Activated CD8-positive, alpha-beta memory T cell treated with anti-CD3 and anti-CD28 coated beads for 1 hour (primary cell): ENCODE data around the gene NENF.
"Not testable (repeated sequence)": the region's sequence is repeated elsewhere in the genome, so short reads cannot be mapped to it uniquely, and the experiment has no call there.

Experiments used
- DNase-seq, 2 donors: peaks; one replicate each; pipeline ENCODE4 v3.0.0-alpha.2; 2020; ENCODE audit warnings: low read depth in 1 of 2; ENCODE audit errors: extremely low read depth in 1 of 2

NENF gene

DNA sequence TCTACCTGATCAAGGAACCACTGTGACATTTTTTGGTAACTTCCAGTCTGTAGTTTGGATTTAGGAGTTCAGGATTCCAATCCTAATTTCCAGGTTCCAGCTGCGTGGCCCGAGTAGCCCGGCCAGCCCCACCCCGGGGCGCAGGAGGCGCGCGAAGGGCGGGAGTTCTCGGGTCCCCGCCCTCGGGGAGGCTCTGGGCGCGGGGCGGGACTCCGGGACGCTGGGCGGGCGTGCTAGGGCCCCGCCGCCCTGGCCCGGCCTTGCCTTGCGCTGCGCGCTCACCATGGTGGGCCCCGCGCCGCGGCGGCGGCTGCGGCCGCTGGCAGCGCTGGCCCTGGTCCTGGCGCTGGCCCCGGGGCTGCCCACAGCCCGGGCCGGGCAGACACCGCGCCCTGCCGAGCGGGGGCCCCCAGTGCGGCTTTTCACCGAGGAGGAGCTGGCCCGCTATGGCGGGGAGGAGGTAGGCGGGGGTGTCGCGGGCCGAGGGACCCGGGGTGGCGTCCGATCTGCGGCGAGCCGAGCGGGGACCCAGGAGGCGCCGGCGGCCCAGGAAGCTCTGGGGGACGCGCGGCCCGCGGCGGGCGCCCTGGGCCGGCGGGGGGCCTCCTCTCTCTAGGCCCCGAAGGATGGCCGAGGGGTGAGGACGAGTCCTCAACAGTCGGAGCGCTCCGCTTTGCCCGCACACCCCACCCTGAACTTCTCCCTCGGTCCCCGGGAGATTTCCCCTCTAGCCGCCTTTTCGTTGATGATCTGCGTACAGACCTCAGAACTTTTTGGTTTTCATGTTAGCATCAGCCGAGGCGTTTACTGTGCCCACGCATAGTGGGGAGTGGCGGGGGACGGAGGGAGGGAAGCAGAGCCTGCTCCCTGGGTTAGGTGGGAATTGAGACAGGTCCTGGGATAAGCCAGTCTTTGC lies at the start of gene NENF:
NENF (plus strand) TSS at position 260 of the 916 bp plus-strand sequence; CDS start at position 284, 24 bp downstream.
- DNase-seq, result peak in 1 of 2 donors; percentile 65

DNA sequence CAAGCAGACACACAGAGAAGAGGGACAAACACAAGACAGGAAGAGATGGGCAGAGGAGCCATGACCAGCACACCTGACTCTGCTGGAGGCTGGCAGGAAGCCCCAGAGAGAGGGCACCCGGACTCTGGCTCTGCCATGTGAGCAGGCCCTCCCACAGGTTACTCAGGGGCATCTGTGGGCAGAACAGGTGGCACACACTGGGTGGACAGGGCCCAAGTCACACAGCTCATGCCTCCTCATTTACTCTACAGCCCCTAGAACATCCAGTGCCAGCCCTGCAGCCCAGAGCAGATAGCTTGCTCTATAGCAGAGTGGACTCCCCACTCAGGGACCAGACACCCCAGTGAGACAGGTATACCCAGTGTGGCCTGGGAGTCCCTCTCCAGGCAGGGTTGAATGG lies 46.7 kb upstream of the NENF start:
- no peak for DNase-seq

DNA sequence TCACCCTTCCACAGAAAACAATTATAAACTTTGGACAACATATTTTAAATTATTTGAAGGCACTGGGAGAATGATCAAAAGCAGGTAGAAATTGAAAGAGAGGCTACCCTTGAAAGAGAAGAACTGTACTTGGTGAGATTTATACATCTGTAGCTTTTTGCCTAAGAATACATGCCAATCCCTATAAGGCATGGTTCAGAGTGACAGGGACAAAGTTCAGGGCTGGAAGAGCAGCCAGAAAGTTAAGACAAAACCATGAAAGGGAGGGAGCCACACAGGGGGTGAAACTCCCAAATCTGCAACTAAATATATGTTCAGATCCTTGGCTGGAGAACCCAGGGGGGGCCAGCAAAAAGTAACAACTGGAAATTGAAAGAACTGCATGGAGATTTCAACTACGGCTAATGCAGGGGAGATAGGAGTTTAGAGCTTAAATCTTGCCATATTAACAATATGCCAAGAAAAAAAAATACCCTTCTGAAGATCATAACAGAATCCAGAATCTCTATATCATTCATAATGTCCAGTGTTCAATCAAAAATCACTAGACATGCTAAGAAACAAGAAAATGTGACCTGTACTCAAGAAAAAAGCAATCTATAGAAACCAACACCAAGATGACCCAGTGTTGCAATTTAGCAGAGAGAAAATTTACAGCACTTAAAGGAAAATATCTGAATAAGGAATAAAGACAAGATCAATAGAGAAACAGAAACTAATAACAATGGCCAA lies 43.6 kb upstream of the NENF start:
- no peak for DNase-seq

DNA sequence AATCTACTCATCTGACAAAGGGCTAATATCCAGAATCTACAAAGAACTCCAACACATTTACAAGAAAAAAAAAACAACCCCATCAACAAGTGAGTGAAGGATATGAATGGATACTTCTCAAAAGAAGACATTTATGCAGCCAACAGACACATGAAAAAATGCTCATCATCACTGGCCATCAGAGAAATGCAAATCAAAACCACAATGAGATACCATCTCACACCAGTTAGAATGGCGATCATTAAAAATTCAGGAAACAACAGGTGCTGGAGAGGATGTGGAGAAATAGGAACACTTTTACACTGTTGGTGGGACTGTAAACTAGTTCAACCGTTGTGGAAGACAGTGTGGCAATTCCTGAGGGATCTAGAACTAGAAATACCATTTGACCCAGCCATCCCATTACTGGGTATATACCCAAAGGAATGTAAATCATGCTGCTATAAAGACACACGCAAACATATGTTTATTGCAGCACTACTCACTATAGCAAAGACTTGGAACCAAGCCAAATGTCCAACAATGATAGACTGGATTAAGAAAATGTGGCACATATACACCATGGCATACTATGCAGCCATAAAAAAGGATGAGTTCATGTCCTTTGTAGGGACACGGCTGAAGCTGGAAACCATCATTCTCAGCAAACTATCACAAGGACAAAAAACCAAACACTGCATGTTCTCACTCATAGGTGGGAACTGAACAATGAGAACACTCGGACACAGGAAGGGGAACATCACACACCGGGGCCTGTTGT lies 36.9 kb upstream of the NENF start:
- not testable (repeated sequence) for DNase-seq

GRCh38 chr1:212396638-212397037 lies 36.1 kb upstream of the NENF start:
- DNase-seq, result no peak

DNA sequence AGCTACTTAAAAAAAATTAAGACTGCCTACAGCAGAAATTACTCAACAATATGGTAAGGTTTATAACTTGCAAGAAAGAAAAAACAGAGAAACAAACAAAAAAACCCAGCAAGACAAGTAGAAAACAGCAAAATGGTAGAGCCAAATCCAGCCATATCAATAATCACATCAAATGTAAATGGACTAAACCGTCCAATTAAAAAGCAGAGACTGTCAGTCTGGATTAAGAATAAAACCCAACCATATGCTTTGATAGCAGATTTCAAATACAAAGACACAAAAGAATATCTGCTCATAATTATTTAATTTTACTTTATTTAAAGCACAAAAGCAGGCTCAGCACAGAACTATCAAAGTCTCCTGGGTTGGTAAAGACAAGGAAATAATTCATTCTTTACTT lies 35.5 kb upstream of the NENF start:
- DNase-seq, result no peak

GRCh38 chr1:212401042-212401441 lies 31.7 kb upstream of the NENF start:
- DNase-seq, result no peak

GRCh38 chr1:212401838-212402582 lies 30.7 kb upstream of the NENF start:
- no peak for DNase-seq

GRCh38 chr1:212402666-212403321 lies 29.9 kb upstream of the NENF start:
- DNase-seq, result no peak

- no peak for DNase-seq
Observed at GRCh38 chr1:212410231-212410820, 22.4 kb upstream of the NENF start.

GRCh38 chr1:212412374-212412773 lies 20.3 kb upstream of the NENF start:
- DNase-seq, result no peak

GRCh38 chr1:212413902-212414327 lies 18.8 kb upstream of the NENF start:
- peak in 1 of 2 donors; percentile 27 for DNase-seq

DNA sequence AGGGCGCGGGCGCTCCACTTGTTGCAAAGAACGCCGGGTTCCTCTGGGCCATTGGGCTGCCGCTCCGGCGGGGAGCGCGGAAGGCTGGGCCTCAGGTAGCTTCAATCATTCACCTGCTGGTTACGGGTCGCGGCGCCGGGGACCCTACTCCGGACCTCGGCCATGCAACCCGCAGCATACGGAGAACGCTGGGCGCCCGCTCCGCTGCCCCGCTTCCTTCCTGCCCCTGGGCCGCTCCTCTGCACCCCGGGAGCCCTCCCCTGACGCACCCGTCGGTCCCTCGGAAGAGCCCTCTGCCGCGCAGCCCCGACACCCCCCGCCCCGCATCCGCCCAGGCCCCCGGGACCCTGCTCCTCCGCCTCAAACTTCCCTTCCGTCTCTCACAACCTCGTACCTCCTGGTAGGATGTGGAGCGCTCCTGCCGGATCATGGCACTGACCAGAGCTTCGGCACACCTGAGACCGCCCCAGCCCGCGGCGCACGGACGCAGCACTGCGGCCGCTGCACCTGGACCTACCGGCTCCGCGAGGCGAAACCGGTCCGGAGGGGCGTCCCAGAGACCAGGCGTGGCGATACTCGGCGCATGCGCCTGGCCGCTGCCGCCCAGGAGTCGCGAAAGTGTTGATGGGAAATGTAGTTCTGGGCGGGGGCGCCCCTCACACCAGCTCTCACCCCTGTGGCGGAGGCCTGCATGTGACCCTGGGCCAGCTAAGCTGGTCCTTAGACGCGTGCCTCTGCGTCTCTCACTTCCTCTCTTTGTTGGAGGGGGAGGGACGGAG lies 18.2 kb upstream of the NENF start, which contains the start of gene PACC1:
PACC1 (minus strand) TSS at position 559 of the 779 bp plus-strand sequence; CDS start at position 430, 129 bp downstream.
- peak; percentile 64 to 78 for DNase-seq

- no peak for DNase-seq
Observed at GRCh38 chr1:212415107-212415841, 17.4 kb upstream of the NENF start.

- DNase-seq, result no peak
Observed at GRCh38 chr1:212421165-212421564, 11.6 kb upstream of the NENF start.

- DNase-seq, result no peak
Observed at GRCh38 chr1:212423879-212424278, 8.8 kb upstream of the NENF start.

DNA sequence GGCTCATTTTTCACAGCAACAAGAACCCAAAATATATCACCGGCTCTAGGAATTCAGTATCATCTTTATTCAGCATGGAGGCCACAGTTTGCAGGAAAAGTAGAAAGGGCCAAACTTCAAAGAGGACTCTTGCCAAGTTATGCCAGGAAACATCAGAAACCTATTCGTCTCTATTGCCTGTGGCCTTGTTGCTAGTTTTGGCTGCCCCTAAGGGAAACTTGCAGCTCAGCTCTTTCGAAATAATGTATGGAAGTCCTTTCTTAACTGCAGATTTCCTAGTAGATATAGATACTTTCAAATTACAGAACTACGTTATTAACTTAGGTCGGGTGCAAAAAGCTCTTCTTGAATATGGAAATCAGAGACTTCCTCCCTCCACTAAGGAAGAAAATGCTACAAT lies 4.2 kb upstream of the NENF start:
- DNase-seq, result no peak

DNA sequence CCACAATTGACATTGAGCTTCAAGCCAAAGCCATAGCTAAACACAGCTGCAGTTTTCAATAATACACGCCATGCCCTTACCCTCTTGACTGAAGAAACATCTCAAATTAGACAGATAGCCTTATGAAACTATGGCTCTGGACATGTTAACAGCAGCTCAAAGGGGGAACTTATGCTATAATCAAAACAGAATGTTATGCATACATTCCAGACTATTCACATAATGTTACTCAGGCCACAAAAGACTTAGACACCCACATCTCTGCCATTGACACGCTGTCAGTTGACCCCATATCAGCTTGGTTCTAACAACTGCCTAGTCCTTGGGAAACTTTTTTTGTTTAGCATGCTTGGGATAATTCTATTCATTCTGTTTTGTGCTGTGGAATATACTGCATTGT lies 2.3 kb upstream of the NENF start:
- no peak for DNase-seq
